Measurements from ENCODE around the gene SIGLEC14.
"Not testable (repeated sequence)": the region's sequence is repeated elsewhere in the genome, so short reads cannot be mapped to it uniquely, and the experiment has no call there.

Gene SIGLEC14

DNA sequence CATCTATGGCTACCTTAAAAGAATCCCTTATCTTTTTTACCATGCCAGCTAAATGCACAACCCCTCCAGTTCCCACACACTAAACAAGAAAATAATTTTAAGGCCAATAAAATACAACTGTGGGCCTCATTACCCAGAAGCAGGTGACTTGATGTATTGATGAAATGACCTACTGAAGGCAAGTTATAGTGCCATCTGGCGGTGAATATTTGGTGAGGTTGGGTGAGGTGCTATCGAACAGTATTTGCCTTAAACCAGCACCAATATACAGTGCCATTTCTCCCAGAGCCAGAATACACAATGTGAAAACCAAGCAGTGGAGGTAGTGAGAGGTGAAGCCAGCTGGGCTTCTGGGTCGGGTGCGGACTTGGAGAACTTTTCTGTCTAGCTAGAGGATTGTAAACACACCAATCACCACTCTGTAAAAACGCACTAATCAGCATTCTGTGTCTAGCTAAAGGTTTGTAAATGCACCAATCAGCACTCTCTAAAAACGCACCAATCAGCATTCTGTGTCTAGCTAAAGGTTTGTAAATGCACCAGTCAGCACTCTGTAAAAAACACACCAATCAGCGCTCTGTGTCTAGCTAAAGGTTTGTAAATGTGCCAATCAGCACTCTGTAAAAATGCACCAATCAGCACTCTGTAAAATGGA lies 29.4 kb upstream of the SIGLEC14 start:
- not testable (repeated sequence) for DNase-seq (ENCODE audit: low spot score)

DNA sequence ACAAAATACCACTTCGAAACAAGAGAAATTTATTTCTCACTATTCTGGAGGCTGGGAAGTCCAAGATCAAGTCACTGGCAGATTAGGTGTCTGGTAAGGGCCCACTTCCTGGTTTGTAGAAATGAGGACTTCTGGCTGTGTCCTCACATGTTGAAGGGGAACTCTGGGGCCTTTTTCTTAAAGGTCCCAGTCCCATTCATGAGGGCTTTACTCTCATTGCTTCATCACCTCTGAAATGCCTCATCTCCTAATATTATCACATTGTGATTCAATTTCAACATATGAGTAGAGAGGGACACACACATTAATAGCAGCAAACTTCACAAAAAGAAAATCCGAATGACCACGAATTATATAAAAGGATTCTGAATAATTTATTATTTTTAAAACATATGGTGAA lies 21.6 kb upstream of the SIGLEC14 start:
- no peak for DNase-seq (ENCODE audit: low spot score)

DNA sequence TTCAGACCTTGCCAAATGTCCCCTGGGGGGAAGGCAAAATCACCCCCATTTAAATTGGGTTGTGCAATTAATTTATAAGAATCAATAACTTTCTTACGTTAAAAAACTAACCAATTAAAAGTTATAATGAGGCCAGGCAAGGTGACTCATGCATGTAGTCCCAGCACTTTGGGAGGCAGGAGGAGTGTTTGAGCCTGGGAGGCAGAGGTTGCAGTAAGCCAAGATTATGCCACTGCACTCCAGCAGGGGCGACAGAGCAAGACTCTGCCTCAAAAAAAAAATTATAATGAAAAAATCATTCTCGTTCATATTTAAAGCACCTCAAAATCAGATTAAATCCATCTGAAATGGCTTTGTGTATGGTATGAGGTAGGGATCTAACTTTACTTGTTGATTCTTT lies 18.4 kb upstream of the SIGLEC14 start:
- DNase-seq (ENCODE audit: low spot score) = no peak

DNA sequence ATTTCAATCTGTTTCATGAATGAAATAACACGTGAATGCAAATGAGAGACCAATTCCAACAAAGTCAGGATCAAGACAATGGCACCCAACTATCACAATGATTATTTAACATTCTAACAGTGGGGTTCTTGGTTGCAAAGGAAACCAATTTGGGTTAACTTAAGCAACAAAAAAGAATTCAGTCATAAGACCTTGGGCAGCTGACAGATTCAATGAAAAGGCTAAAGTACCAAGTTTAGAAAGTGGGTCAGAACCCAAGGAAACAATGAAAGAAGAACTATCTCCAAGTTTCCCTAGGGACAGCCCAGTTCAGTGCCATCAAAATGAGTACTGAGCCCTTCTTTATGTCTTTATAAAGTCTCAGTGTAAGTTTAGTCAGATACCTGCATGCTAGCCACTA lies 17.5 kb upstream of the SIGLEC14 start:
- peak; percentile 40 for DNase-seq (ENCODE audit: low spot score)

DNA sequence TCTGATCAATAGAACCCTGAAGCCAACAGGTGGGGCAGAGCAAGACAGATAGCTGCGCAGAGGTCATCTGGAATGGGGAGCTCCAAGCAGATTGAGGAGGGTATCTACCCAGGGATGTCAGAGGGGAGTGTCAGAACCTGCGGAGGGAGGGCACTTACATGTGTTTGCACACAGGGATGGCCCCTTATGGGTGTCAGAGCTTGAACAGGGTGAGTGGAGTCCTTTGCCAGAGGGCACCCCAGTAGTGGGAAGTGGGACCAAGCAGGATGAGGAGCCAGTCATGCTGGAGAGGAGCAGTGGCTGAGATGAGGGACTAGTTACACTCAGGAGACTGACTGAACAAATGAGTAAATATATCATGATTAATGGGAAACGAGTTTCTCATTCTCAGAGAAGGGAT lies 17.0 kb upstream of the SIGLEC14 start:
- DNase-seq (ENCODE audit: low spot score) = no peak

DNA sequence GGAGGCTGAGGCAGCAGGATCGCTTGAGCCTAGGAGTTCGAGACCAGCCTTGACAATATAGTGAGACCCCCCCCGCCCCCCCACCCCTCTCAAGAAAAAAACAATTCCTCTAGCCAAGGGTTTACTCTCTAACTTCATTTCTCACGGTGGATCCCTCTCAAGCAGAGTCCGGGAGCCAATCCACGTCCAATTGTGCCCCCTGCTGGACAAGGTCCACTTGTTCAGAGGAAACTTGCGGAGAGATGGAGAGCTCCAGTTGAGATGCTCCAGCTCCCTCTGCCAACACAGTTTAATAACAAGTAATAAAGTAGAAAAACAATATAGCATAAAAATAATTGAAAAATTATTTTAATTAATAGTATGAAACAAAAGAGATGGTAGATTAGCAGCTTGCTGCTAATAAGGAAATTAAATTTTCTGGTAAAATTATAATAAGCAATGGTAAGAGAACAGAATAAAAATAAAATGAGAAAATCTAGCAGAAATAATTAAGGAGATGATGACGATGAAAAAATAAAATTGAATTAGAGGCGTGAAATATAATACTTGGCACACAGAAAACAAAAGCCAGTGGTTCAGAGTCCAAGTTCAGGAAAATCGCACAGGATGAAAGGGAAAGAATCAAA lies 14.5 kb upstream of the SIGLEC14 start:
- peak; percentile 75 for DNase-seq (ENCODE audit: low spot score)

DNA sequence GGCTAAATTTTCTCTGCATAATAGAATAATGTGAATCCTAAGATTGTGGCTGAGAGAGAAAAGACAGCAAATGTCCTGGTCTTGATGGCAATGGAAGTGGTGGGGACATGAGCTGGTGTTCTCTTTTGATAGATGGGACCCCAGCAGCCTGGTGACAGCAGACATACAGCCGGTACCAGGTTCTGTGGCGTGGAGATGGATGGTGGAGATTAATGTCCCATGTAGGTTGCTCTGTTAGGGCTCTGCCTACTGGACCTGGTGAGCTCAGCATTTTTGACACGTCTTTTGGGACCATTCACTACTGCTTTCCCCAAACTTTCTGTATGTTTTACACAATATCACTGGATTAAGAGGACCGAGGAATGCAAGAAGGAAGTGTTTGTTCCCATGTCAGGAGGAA lies 8.2 kb upstream of the SIGLEC14 start:
- no peak for DNase-seq (ENCODE audit: low spot score)

DNA sequence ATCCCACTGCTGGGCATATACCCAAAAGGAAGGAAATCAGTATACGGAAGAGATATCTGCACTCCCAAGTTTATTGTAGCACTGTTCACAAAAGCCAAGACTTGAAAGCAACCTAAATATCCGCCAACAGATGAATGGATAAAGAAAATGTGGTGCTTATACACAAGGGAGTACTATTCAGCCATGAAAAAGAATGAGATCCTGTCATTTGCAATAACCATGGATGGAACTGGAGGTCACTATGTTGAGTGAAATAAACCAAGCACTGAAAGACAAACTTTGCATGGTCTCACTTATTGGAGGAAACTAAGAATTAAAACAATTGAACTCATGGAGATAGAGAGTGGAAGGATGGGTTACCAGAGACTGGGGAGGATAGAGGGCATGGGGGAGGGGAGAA lies 6.5 kb upstream of the SIGLEC14 start:
- no peak for DNase-seq (ENCODE audit: low spot score)

DNA sequence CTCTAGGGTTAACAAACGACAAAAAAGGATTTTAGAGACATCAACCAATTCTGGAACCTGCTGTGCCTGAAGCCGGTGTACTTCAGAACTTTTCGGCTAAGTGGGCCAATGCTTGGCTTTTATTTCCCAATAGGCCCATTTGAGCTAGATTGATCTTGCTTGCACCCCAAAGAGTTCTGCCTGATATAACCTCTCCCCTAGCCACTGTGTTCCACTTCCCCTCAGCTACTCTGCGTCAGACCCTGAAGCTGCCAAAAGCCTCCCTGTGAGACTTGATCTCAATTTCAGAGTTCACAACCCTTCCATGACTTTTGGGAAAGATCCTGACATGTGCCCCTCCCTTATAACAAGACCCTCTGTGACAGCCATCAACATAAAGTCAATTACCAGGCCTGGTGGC lies 5.6 kb upstream of the SIGLEC14 start:
- no peak for DNase-seq (ENCODE audit: low spot score)

DNA sequence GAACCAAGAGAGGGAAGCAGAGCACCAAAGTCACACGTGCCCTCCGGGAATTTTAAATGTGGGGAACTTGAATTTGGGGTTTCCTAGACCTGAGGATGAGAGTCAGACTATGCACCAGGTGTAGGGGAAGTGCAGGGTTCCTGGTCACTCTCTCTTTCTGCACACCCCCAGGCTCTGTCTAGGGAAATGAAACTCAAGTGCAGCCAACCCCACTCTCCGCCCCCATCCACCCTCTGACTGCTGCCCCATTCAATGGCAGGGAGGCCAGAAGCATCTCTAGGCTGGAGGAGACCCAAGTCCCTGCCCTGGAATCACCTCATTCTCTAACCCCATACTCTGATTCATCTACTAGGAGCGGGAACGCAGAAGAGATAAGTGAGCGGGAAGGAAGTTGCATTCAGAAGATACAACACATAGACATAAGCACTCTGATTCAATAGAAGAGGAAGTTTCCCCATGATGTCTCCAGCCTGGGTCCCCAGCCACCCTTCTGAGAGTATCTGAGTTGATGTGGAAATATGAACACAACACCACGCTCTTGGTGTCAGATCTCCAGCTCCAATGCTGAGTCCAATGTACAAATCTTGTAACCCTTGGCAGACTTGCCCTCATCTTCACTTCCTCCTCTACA lies 4.7 kb upstream of the SIGLEC14 start:
- DNase-seq (ENCODE audit: low spot score) = peak; percentile 37

DNA sequence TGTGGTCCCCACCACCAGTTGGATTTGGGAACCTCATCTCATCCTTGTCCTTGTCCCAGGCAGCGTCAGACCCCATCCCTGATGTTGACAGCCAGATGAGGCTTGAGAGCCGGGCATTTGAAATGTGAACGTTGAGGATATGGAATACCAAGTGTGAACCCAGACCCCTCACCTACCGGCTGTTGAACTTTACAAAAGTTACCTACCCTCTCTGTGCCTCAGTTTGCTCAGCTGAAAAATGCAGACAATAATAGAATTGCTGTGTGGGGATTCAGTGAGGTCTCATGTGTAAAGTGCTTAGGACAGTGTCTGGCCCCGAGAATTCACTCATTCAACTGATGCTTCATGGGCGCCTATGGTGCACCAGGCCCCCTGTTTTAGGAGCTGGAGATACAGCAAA lies 693 bp upstream of the SIGLEC14 start:
- no peak for DNase-seq (ENCODE audit: low spot score)

DNA sequence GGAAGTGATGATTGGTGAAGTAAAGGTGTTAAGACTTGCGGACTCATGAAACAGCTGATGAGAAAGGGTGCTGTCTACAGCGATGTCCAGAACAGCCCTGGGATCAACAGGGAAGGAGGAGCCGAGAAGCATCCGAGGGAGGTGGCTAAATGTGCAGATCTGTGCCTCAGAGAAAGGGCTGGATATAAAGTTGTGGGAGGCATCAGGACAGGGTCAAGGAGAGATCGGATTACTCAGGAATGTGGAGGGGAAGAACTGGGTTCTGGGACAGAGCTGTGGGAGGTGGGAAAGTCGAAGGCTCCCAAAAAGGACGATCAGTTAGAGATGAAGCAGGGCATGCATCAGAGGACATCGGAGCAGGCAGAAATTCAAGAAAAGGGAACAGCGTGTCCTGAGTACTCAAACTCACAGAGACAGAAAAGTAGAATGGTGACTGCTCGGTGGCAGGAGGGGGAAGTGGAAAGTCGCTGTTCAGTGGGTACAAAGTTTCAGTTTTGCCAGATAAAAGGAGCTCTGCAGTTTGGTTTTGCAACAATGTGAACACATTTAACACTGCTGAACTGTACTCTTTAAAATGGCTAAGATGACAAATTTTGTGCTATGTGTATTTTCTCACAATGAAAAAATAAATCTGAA lies 1.9 kb downstream of the SIGLEC14 start:
- DNase-seq (ENCODE audit: low spot score) = no peak

DNA sequence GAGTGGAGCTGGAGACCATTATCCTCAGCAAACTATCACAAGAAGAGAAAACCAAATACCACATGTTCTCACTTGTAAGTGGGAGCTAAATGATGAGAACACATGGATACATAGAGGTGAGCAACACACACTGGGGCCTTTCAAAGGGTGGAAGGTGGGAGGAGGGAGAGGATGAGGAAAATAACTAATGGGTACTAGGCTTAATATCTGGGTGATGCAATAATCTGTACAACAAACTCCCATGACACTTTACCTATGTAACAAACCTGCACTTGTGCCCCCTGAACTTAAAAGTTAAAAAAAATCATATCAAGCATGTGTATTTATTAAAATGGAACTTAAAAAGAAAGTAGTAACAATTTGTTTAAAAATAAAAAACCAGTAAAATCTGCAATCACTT lies 5.0 kb downstream of the SIGLEC14 start:
- DNase-seq (ENCODE audit: low spot score) = no peak

DNA sequence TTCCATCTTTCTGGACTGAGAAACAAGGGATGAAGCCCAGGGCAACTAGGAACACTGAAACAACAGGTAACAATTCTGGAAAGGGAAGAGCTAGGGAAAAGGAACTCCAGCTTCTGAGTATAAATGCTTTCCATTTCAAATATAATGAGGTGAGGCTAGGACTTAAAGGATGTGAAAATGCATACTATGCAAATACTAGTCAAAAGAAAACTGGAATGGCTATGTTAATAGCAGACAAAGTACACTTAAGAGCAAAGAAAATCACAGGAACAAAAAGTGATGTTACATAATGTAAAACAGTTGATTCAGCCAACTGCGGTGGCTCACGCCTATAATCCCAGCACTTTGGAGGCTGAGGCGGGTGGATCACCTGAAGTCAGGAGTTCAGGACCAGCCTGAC lies 6.2 kb downstream of the SIGLEC14 start:
- no peak for DNase-seq (ENCODE audit: low spot score)

DNA sequence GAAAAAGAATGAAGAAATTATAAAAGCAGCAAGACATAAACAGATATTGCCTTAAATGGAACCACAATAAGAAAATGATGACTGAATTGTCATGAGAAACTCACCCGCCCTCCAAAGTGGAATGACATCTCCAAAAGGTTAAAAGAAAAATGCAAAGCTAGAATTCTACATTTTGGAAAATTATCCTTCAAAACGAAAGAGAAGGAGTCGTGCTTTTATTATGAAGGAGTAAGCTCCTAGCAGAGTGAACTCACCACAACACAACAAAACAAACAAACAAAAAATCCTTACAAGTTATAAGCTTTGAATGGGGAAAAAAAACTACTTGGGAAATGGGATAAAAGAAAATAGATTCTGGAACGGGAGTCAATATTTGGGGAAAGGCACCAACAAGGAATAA lies 6.7 kb downstream of the SIGLEC14 start:
- DNase-seq (ENCODE audit: low spot score) = no peak

DNA sequence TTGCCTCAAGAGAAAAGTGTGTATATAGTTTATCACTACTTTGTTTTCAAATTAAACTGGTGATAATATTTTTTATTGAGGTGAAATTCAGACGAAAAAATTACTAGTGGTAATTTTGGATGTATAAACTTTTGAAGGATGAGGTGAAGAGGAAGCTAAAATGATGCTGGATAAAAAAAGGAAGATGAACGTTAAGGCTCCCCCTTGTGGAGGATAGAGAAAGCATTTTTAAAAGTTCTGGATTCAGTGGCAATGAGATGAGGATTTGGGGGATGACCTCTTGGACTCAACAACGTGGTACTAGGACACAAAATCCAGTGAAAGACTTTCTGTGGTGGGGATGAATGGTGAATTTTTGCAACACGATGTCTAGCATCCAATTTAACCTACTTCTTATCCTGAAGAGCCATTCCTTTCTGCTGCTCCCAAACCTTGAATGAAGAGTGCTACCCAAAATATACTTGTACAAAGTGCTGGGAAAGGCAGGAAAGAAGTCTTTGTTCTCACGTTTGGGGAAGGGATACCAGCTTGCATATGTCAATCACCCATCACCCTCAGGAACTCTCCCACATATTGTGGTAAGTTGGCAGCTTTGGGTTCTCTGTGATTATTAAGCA lies 9.2 kb downstream of the SIGLEC14 start:
- no peak for DNase-seq (ENCODE audit: low spot score)

DNA sequence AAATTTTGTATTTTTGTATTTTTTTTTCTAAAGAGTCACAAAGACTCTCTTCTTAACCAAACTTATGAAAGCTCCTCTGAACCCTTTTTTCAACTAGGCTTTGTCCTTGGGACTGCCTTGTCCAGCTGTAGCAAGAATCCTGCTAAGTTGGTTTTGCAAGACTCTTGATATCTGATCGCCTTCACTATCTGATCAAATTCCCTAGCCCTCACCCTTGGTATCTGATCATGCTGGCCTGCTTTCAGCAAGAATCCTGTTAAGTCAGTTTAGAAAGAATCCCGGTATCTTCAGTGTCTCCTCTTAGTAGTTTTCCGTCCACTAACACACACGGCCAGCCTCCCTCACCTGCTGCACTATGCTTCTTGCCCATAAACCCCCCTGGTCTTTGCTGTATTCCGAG lies 14.5 kb downstream of the SIGLEC14 start:
- no peak for DNase-seq (ENCODE audit: low spot score)

DNA sequence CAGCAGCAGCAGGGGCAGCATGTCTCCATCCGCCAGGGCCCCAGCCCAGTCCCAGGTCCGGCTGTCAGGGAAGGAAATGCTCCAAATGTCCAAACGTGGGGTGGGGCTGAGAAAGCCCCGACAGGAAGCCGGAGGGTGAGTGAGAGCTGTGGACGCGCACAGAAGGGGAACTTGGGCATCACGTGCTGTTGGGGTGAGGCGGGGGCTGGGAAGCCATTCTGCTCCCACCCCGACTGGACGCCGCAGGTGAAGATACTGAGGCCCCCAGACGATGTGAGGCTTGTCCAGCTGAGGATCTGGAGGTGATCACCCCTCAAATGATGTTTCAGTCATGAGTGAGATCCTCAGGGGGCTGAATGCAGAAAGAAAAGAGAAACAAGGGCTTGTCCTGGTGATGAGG lies 16.3 kb downstream of the SIGLEC14 start, which contains the start of gene SIGLEC5:
Gene SIGLEC5, minus strand, starts transcription at position 87 of the 400 bp plus-strand sequence. Its CDS starts 66 bp downstream, at position 21.
- DNase-seq (ENCODE audit: low spot score) = not testable (repeated sequence)

DNA sequence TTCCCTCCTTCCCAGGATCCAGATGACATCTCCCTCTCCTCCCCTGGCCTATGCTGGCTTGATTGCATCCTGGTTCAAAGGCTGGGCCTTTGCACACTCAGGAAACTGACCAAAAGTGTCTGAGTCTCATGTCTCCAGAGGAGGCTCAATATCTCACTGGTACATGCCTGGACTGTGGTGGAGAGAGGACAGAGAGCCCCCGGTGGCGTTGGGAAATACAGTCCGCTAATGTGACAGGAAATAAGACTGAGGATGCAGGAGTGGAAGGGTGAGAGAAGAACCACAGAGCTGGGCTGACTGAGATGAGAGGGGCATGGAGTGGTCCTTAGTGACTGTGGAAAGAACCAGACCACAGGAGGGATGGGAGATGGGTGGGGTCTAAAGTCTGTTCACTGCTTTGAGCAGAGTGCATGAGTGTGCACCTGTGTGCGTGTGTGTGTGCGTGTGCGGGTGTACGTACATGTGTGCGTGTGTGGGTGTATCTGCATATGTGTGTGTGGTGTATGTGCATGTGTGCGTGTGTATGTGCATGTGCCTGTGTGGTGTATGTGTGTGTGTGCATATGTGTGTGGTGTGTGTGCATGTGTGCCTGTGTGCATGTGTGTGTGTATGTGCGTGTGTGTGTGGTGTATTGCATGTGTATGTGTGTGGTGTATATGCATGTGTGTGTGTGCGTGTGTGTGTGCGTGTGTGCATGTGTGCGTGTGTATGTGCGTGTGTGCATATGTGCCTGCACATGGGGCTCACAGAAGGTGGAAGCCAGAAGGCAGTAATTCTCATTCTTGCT lies 18.3 kb downstream of the SIGLEC14 start:
- no peak for DNase-seq (ENCODE audit: low spot score)

DNA sequence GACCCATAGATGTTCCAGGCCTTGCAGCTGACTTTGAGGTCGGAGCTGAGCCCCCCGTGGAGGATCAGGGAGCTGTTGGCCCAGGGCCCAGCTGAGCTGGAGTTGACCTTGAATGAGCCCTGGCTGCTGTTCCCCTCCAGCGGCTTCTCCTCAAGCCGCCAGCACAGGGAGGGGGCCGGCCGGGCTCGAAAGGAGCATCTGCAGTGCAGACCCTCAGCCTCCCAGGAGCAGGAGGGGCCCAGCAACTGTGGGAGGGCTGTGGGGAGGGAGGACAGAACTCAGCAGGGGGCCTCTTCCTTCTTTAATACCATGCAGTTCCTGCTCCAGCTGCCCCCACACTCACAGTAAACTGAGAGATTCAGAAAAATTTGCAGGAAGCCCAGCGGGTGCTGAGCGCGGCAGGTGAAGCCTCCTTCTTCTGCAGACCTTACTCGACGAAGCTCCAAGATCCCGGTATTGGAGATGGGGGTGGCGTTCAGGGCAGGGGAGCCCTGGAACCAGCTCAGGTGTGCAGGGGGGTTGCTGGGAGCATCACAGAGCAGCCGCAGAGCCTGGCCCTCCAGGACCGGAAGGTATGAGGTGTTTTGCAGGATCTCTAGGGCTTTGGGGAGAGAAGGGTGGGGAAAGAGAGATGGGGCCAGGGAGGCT lies 19.0 kb downstream of the SIGLEC14 start:
- no peak for DNase-seq (ENCODE audit: low spot score)

DNA sequence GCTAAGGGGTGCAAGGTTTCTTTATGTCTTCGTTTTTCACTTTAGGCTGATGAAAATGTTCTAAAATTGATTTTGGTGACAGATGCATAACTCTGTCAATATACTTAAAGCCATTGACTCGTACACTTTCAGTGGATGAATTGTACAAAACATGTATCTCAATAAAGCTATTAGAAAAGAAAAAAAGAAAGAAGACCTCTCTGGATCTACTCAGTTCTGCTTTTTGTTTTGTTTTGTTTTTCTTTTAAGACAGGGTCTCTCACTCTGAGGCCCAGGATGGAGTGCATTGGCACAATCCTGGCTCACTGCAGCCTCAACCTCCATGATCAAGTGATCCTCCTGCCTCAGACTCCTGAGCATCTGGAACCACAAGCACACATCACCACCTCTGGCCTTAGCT lies 19.9 kb downstream of the SIGLEC14 start:
- DNase-seq (ENCODE audit: low spot score) = no peak
